GM13976 (cell line): ENCODE data around the gene PNRC2.

Experiments used
- DNase-seq: peaks from one replicate; pipeline ENCODE4 v3.0.0; 2012; ENCODE audit warnings: low spot score
- CTCF ChIP-seq: IDR thresholded peaks from 2 replicates; pipeline ENCODE4 v1.5.1; 2012; ENCODE audit warnings: borderline replicate concordance, mild to moderate bottlenecking; ENCODE audit not compliant: insufficient read depth; ENCODE audit errors: extremely low read depth, missing control alignments, control extremely low read depth
- in situ Hi-C: fragments of 300-500 bp; cut with MboI; formaldehyde crosslinking; loops from one replicate; pipeline ENCODE4 v1.12.0; 2022; ENCODE audit warnings: low sequenced_read_pairs, mixed read lengths, inconsistent platforms; ENCODE audit not compliant: unreplicated experiment

The PNRC2 gene

GRCh38 chr1:23915466-23915865 lies 44.2 kb upstream of the PNRC2 start:
- no peak for DNase-seq
- TF ChIP-seq CTCF = no peak
- in situ Hi-C loops = loop anchor here (5.0 kb wide), 1 partner anchor 103 kb away; no protein-coding TSS in a partner anchor

GRCh38 chr1:23916209-23917131 lies 43.2 kb upstream of the PNRC2 start:
- TF ChIP-seq CTCF = peak; percentile 74
- in situ Hi-C loops = loop anchor here (5.0 kb wide), 1 partner anchor 104 kb away; no protein-coding TSS in a partner anchor
- DNase-seq = peak; percentile 85

- no peak for TF ChIP-seq CTCF
- in situ Hi-C loops = no loop called here
Measured at GRCh38 chr1:23922321-23922943, 37.2 kb upstream of the PNRC2 start.

GRCh38 chr1:23923592-23924499 lies 35.8 kb upstream of the PNRC2 start:
- TF ChIP-seq CTCF = no peak
- in situ Hi-C loops = no loop called here
- no peak for DNase-seq

More at GRCh38 chr1:23922321-23922943, 37.2 kb upstream of the PNRC2 start:
- no peak for DNase-seq

- no peak for DNase-seq
- TF ChIP-seq CTCF = no peak
- in situ Hi-C loops = no loop called here
Measured at GRCh38 chr1:23924601-23925000, 35.0 kb upstream of the PNRC2 start.

GRCh38 chr1:23925279-23925678 lies 34.3 kb upstream of the PNRC2 start:
- TF ChIP-seq CTCF = no peak
- in situ Hi-C loops = no loop called here
- DNase-seq = no peak
